Vagina (tissue), 2 donors: ENCODE results near the gene WWTR1.

Experiments
- POLR2A ChIP-seq, 2 donors: fragments of 450-650 bp; IDR thresholded peaks; one replicate each; pipeline ENCODE4 v1.6.1; 2017; ENCODE audit warnings: antibody characterized with exemption in 2 of 2, mild to moderate bottlenecking in 2 of 2, moderate library complexity in 2 of 2
- TF ChIP-seq, protein P1 (sequence below), 3 experiments: fragments of 450-650 bp in 2 of 3; fragments of 200-600 bp in 1 of 3; sonication (generic) in 1 of 3; IDR thresholded peaks; one replicate each; pipeline ENCODE4 v1.5.1; 2017 to 2019; ENCODE audit warnings: antibody characterized with exemption in 3 of 3, mild to moderate bottlenecking in 2 of 3, moderate library complexity in 2 of 3

DNA sequence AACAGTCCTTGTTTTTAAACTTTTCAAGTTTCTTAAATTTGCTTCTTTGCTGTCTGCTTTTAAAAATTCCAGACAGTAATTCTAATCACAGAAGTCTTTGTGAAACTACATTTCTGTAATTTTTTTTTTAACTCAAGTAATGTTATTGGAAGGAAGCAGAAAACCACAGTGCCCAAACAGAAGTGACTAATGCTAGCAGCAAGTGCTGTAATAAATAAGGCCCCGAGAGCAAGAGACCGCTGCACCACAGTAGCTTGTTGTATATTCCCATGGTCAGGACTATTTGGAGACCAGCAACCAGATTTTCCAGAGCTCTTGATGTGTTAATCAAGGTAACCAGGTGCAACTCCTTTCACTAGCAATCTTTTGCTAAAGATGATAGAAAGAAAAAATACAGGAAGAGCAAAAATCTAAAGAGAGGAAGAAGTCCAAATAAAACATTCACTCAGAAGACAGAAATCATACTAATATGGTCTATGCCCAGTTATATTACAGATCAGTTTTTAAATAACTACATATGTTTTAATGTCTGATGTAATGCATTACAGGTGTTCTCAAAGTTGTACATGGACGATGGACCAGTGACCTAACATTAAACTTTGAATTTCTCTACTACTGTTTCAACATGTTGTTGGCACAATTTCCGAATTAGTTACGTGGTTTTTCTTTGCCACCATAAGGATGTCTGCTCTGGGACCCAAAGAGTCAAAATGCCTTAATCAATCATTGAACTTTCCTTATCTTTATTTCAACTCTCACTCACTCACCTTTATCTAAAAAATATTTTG is 36.4 kb downstream of the WWTR1 start:
- no peak for TF ChIP-seq POLR2A (IDR thresholded peaks at IDR 0.05)
- TF ChIP-seq, protein P1, sequence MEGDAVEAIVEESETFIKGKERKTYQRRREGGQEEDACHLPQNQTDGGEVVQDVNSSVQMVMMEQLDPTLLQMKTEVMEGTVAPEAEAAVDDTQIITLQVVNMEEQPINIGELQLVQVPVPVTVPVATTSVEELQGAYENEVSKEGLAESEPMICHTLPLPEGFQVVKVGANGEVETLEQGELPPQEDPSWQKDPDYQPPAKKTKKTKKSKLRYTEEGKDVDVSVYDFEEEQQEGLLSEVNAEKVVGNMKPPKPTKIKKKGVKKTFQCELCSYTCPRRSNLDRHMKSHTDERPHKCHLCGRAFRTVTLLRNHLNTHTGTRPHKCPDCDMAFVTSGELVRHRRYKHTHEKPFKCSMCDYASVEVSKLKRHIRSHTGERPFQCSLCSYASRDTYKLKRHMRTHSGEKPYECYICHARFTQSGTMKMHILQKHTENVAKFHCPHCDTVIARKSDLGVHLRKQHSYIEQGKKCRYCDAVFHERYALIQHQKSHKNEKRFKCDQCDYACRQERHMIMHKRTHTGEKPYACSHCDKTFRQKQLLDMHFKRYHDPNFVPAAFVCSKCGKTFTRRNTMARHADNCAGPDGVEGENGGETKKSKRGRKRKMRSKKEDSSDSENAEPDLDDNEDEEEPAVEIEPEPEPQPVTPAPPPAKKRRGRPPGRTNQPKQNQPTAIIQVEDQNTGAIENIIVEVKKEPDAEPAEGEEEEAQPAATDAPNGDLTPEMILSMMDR (IDR thresholded peaks at IDR 0.05), result no peak
